GM21447 (cell line): ENCODE results near the gene RDH11.
"Not testable (repeated sequence)": the region's sequence is repeated elsewhere in the genome, so short reads cannot be mapped to it uniquely, and the experiment has no call there.

ENCODE experiments used
- ATAC-seq: cut with Tn5 transposase; IDR thresholded peaks from one replicate; pipeline ENCODE4 v1.9.1; 2021; ENCODE audit not compliant: unreplicated experiment

The RDH11 gene, protein sequence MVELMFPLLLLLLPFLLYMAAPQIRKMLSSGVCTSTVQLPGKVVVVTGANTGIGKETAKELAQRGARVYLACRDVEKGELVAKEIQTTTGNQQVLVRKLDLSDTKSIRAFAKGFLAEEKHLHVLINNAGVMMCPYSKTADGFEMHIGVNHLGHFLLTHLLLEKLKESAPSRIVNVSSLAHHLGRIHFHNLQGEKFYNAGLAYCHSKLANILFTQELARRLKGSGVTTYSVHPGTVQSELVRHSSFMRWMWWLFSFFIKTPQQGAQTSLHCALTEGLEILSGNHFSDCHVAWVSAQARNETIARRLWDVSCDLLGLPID

DNA sequence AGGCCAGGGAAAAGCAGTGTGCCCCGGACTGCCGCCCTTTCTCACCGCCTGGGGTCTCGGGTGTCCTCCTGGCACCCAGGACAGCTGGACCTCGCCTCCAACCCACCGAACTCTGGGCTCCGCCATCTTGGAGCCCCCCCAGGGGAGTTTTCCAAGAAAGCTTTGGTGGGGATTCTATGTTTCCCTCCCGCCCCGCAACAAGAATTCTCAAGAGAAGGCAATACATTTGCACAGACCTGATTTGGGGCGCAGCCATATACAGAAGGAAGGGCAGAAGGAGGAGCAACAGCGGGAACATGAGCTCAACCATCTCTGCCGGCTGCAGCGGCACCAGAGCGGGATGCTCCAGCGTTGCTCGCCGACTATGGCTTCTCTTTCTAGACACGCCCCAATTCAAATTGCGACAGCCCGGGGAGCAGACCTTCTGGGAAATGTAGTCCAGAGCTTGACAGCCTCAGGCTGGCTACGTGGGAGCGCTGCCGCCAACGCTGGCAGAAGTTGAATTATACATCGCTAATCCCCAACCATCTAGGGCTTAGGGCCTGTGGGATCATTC is at the start of gene RDH11:
Gene RDH11 (minus strand): TSS at position 371 of the 556 bp plus-strand sequence. CDS start 61 bp downstream, at position 310.
- peak; percentile 89 for ATAC-seq

DNA sequence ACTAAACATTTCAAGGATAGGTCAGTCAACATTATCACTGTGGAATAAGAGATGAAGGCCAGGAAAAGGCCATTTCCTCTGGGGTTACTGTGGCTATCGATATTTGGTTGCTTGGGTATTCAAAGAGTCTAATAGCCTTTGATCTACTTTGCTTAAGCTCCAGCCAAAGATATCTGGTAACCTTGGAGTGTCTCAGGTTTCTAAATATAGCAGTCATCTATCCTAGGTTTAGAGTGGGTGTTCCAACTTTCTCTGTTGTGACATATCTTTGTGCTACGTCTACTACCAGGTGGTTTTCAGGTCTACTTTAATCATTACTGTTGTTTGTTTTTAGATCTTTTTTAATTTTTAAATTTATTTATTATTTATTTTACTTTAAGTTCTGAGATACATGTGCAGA is 48.5 kb upstream of the RDH11 start:
- ATAC-seq, result no peak

DNA sequence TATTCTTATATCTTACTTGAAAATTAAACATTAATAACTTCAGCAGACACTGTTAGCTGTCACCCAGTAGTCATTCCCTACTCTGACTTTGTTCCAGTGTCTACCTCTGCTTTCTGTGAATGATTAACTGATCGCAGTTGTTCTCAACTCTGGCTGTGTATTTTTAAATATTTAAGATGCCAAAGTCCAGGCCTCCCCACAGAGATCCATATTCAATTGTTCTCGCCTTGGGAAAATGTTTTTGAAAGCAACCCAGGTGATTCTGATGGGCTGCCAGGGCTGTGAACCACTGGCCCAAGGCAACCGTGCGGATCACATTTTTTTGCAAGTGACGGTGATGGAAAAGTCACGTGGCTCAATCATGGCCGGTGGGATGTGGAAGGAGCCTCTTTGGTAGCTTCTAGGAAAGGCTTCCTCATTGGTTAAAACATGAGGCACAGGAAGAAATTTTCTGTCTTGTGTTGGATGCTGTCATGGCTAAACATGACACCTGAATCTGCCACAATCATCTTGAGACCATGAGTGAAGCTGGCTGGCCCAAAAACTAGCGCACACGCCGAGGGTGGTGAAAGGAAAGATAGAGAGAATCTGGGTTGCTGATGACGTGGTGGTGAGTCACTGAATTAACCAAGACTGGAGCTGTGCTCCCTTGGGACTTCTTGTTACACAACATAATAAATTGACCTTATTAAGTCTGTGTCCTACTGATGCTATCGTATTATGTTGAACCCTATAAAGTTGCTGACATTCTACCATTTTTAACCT is 43.4 kb upstream of the RDH11 start:
- no peak for ATAC-seq

DNA sequence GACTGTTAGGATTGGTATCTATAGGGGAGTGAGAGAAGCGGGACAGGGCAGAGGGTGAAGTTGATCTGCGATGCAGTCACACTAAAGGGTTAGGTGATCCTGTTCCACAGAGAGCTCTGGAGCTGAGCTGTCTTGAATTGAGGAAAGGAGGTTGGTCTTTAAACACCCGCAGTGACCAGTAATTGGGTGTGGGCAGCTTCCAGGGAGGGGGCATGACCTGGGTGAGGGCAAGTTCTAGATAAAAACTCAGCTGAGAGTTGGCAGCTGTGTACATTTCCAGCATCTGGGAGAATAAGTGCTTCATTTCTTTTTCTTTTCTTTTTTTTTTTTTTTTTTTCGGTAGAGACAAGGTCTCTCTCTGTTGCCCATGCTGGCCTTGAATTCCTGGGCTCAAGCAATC is 41.2 kb upstream of the RDH11 start:
- no peak for ATAC-seq

DNA sequence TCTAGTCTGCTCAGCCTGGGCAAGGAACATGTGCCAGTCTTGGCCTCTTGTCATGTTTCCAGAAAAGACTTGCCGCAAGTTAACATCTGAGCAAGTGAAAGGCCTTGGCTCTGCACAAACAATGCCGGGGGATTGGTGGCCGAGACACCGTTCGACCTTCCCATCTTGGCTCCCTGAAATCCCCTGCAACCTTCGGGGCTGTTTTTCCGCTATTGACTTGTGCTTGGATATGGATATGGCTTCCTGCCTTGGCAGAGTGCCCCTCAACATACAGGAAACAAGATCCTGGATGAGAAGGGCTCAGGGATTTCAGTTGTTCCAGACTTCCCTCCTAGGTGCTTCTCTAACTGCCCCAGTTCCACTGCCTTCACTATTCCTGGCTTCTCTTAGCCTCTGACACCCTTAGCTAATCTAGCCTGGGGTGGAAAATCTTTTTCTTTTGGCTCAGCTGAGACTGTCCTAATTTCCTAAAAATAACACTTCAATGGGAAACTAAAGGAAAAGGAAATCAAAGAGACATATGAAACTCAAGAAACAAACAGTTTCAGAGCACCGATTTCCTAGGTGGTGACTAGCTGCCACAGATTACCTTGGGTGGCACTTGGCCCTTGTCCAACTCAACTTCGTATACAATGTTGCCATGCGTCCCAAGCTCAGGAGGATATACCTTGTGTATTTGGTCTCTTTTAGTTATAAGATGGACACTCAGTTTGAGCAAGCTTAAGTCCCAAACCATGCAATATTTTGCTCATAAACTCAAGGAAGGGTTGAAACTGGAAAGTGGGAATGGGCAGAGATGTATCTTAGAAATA is 40.0 kb upstream of the RDH11 start:
- no peak for ATAC-seq

DNA sequence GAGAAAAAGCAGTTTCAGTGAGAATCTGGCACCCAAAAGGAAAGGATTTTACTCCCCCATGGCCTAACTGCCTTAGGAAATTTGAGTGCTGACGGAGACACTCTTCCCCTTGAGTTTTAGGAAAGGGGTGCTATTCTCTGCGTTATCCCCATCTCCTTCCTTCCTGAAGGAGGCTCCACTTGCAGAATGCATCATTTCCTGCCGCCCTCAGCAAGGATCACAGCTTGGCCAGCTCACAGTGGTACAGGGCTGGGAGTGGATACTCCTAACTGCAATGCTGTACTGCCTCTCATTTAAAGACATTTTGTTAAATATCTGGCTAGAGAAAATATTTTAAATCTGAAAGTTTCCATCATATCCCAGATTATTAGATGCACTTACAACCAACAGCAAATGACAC is 39.1 kb upstream of the RDH11 start:
- ATAC-seq, result no peak

DNA sequence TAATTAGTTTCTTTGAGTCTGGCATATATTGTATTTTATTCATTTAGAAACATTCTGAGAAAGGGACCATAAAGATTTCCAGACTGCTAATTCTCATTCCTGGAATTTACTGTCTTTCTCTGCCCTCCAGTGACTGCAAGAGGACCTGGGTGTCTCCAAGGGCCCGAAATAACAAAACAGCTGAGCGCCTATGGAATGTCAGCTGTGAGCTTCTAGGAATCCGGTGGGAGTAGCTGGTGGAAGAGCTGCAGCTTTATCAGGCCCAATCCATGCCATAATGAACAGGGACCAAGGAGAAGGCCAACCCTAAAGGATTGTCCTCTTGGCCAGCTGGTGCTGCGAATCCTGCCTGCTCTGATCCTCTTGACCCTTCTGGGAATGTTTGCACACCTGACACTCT is 38.1 kb upstream of the RDH11 start:
- no peak for ATAC-seq

DNA sequence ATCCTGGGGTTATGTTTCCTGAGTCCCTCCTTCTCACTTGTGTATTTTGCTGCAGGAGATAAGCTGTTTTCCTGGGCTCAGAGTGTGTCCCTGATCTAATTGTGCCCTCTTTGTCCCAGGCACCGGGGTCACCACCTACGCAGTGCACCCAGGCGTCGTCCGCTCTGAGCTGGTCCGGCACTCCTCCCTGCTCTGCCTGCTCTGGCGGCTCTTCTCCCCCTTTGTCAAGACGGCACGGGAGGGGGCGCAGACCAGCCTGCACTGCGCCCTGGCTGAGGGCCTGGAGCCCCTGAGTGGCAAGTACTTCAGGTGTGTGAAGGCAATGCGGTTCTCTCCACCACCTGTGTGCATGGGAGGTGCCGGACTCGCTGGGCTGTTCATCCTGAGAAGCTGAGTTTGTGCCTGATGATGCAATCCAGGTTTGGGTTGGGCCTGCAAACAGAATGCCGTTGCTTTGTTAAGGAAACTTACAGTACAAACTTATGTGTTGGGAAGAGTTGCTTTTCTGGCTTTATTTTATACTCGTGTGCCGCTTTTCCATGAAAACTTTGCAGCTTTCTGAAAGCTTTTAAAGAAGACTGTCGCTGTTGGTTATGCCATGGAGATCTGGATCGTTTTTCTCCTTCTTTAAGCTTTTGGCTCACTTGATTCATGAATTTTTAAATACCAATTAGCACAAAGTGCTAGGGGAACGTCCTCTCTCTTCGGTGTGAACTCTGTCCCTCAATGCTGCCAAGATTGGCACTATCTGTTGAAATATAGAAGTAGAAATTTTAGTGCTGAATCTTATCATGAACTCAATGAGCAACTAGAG is 33.7 kb upstream of the RDH11 start:
- ATAC-seq, result no peak

DNA sequence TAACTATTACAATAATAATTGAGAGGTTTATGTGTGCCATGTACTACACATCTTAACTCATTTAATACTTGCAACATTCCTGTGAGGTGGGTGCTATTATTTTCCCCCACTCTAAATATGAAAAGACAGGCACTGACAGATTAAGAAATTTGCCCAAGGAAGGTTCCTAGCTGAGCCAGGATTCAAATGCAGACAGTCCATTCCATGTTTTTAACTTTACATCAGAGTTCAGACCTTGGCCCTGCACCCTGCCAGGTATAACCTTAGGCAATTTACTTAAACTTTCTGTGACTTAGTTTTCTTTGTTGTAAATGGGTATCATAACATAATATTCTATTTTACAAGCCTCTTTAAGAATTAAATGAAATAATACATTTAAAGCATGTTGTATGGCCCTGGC is 32.7 kb upstream of the RDH11 start:
- ATAC-seq, result no peak

DNA sequence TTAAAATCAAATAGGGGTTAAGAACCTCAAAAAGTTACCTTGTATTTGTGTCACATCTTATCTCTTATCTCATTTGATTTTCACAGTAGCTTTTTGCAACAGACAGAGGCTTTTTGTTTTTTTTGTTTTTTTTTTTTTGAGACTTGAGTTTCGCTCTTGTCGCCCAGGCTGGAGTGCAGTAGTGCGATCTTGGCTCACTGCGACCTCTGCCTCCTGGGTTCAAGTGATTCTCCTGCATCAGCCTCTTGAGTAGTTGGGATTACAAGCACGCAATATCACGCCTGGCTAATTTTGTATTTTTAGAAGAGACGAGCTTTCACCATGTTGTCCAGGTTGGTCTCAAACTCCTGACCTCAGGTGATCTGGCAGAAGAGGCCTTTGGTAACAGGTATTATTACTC is 31.8 kb upstream of the RDH11 start:
- no peak for ATAC-seq

DNA sequence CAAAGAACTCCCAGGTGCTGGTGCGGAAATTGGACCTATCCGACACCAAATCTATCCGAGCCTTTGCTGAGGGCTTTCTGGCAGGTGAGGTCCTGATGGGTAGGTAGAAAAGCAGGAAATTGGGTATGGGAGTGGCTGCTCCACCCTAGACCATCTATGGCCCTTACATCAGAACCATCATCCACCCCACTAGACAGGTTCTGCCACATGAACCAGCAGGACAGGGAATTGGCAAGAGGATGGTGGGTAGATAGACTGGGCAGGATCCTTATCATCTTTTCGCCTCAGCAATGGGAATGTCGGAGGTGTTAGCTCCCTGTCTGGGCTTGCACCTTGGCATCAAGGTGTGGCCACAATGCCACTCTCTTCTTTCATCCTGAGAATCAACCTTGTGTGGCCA is 29.6 kb upstream of the RDH11 start:
- ATAC-seq, result no peak

DNA sequence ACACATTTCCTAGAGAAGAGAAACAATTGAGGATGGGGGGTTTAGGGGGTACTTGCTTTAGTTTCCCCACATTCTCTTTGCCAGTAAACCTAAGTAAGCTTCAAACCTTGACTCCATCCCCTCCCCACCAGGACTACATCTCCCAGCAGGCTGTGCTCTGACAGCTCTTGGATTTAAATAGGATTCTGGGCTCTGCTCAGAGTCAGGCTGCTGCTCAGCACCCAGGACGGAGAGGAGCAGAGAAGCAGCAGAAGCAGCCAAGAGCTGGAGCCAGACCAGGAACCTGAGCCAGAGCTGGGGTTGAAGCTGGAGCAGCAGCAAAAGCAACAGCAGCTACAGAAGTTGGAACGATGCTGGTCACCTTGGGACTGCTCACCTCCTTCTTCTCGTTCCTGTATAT is 26.7 kb upstream of the RDH11 start:
- no peak for ATAC-seq

DNA sequence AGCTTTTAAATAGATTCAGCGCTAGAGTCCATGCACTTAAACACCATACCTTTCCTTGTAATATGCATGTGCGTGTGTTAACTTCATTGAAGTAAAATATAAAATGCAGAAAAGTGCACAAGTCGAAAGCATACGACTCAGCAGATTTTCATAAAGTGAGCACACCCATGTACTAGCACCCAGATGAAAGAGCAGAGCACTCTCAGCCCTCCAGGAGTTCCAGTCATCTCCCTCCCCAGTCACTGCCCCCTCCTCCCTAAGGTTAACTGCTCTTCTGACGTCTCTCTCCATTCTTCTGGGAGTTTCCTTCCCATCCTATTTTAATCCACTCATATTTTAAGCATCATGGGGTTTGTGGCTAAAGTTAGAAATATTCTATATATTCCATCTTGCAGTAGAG is 26.3 kb upstream of the RDH11 start:
- ATAC-seq, result no peak

DNA sequence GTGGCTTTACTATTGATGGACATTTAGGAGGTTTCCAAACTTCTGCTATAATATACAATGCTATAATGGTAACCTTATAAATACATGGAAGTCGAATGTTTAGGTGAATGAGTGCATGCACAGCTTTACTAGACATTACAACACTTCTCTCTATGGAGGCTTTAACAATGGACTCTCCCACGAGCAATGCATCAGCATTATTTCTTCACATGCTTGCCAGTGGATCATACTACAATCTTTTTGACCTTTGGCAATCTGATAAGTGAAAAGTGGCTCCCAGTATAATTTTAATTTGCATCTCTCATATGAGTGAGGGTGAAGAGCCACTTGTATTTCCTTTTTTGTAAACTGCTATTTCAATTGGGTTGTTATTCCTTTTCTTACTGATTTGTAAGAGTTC is 24.3 kb upstream of the RDH11 start:
- ATAC-seq, result no peak

DNA sequence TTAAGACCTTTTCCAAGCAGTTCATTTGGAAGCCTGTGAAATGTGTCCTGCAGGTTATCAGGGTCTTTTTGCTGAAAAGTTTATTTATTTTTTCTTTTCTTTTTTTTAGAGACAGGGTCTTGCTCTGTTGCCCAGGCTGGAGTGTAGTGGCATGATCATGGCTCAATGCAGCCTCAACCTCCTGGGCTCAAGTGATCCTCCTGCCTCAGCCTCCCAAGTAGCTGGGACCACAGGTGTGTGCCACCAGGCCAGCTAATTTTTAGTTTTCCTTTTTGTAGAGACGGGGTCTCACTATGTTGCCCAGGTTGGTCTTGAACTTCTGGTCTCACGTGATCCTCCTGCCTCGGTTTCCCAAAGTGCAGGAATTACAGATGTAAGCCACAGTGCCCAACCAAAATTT is 23.8 kb upstream of the RDH11 start:
- ATAC-seq, result not testable (repeated sequence)

DNA sequence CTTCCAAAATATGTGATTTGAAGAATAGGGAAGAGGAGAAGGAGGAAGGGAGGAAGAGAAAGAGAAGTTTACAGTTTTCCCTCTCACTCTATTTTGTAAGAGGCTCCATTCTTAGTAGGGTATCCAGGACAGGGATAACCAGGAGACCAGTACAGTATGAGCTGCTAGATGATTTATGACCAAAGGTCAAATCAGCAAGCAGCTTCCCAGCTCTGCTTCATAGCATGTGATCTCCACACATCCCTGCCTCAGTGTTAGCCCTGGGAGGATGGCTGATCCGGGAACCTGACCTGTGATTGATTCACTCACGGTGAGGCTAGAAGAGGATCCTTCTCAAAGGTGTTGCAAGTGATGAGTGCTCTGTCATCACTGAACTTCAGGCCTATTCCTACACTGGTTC is 22.7 kb upstream of the RDH11 start:
- no peak for ATAC-seq

DNA sequence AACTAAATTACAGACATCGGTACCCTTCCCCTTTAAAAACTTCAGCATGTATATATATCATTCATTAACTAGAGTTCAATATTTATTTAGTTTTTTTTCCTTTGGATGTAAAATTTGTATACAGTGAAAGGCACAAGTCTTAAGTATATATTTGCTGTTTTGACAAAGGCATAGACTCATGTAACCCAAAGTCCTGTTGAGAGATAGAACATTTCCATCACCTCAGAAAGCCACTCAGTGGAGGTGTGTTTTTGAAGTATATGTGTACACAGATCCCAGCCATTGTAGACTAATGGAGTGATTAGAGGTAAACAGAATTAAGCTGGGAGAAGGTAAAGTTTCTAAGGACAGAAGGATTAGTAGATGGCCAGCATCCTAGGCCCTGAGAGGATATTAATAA is 21.5 kb upstream of the RDH11 start:
- no peak for ATAC-seq

DNA sequence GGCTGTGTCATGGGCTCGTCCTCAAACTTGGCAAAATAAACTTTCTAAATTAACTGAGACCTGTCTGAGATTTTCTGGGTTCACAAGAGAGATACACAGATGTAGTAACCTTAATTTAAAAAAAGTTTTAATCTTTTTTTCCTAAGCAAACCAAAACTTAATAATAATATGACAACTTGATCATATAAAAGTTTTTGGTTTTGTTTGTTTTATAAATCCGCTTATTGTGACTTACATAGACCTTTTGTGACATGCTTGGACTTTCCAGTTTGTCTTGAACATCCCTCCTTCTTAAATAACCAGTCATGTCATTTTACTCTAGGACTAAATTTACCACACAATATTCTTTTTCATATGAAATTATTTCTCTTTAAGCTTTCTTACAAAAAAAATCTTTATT is 14.6 kb upstream of the RDH11 start:
- no peak for ATAC-seq

DNA sequence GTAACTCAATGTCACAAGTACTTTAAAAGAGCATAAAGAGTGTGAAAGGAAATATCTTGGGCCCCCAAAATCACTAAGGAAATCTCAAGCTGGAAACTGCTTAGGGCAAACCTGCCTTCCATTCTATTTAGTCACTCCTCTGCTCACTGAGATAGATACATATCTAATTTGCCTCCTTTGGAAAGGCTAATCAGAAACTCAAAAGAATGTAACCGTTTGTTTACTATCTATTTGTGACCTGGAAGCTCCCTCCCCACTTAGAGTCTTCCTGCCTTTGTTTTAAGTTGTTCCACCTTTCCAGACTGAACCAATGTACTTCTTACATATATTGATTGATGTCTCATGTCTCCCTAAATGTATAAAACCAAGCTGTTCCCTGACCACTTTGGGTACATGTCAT is 14.2 kb upstream of the RDH11 start:
- ATAC-seq, result not testable (repeated sequence)

DNA sequence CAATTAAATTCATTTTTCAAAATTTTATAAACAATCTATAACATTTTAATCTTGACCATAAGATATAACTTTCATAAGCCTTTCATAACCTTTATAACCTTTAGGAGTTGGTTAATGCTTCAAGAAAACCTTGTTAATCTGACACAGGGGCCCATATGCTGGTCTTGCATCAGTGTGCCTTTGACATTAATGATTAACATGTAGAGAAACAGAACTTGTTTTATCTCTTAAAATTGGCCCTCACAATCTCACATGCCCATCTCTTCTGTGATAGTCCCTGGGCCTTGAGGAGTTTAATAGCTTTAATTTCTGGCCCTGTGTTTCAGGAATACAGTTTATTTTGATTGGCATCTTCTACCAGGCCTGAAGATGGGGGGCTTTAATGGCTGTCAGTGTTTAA is 13.8 kb upstream of the RDH11 start:
- ATAC-seq, result not testable (repeated sequence)

DNA sequence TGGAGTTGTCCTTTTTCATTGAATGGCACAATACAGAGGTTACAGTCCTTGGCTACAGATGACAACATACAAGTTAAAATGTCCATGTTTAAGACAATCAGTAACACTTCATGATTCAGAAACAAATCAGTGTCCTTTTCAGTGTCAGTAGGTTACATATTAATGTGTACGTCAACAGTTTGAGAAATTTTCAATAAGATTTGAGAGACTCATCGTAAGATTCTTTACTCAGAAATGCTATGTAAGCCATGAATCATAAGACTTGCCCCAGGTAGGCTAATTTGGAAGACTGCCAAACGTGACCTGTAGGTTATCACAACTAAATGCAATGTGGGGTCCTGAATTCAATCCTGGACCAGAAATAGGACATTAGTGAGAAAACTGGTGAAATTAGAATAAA is 9.6 kb upstream of the RDH11 start:
- no peak for ATAC-seq
